HG03575 (cell line): ENCODE measurements around the gene DNAJC12.
A peak's percentile ranks its signal among the peaks of the same experiment; 100 is the strongest.
"Not testable (repeated sequence)": the region's sequence is repeated elsewhere in the genome, so short reads cannot be mapped to it uniquely, and the experiment has no call there.

Source experiments
- ATAC-seq: cut with Tn5 transposase; IDR thresholded peaks from one replicate; pipeline ENCODE4 v1.9.1; 2021; ENCODE audit not compliant: unreplicated experiment, insufficient number of reproducible peaks, low FRiP score; ENCODE audit errors: extremely low read depth

The DNAJC12 gene

GRCh38 chr10:67837541-67838314 lies at the start of gene DNAJC12:
Gene DNAJC12 (minus strand): TSS chr10:67838188. CDS start chr10:67838011, 177 bp downstream.
- no peak for ATAC-seq

- ATAC-seq = no peak
Observed at GRCh38 chr10:67884842-67885670, 47.1 kb upstream of the DNAJC12 start.

GRCh38 chr10:67884313-67884841 lies 46.4 kb upstream of the DNAJC12 start, which contains the start of gene SIRT1:
Gene SIRT1 (plus strand): TSS chr10:67884656. CDS start chr10:67884722, 66 bp downstream.
- peak; percentile 63 for ATAC-seq

GRCh38 chr10:67883710-67884312 lies 45.8 kb upstream of the DNAJC12 start:
- no peak for ATAC-seq

- no peak for ATAC-seq
Observed at GRCh38 chr10:67878133-67878532, 40.1 kb upstream of the DNAJC12 start.

GRCh38 chr10:67877421-67877820 lies 39.4 kb upstream of the DNAJC12 start:
- not testable (repeated sequence) for ATAC-seq

- no peak for ATAC-seq
Observed at GRCh38 chr10:67875340-67876238, 37.6 kb upstream of the DNAJC12 start.

- no peak for ATAC-seq
Observed at GRCh38 chr10:67869996-67870395, 32.0 kb upstream of the DNAJC12 start.

- ATAC-seq = no peak
Observed at GRCh38 chr10:67868132-67868531, 30.1 kb upstream of the DNAJC12 start.

GRCh38 chr10:67864607-67865371 lies 26.8 kb upstream of the DNAJC12 start:
- ATAC-seq = no peak

- ATAC-seq = no peak
Observed at GRCh38 chr10:67863094-67863493, 25.1 kb upstream of the DNAJC12 start.

- no peak for ATAC-seq
Observed at GRCh38 chr10:67861750-67862432, 23.9 kb upstream of the DNAJC12 start.

GRCh38 chr10:67858971-67859370 lies 21.0 kb upstream of the DNAJC12 start:
- no peak for ATAC-seq

GRCh38 chr10:67853512-67853911 lies 15.5 kb upstream of the DNAJC12 start:
- ATAC-seq = no peak

GRCh38 chr10:67852761-67853160 lies 14.8 kb upstream of the DNAJC12 start:
- no peak for ATAC-seq

GRCh38 chr10:67851186-67851585 lies 13.2 kb upstream of the DNAJC12 start:
- ATAC-seq = no peak

GRCh38 chr10:67849331-67850011 lies 11.5 kb upstream of the DNAJC12 start:
- ATAC-seq = peak; percentile 88
